Measurements from ENCODE around the gene RAB4A. TPM values are rescaled to one million over a fixed set of nuclear protein-coding genes. Genes with fewer than 3 reads are reported as not detected.

The RAB4A gene
- total and polyA plus RNA-seq, 10 of the 15 experiments (the other 5 are each of a cell fraction or from before 2014, with no cell fraction given) = 4.0 to 35.8 (median 17.7) TPM

- POLR2A ChIA-PET = no interaction called here
- Histone ChIP-seq H3K27ac (ENCODE audit: control insufficient read depth, insufficient read depth) (no peak overlapping the region), H3K4me1 (ENCODE audit: control insufficient read depth, insufficient read depth, low read length) (0 out of 2 replicates have a peak, but pooled peaks cover under 1% of the 10 kb centered on the region), H3K4me2 (ENCODE audit: control insufficient read depth, insufficient read depth) (no peak overlapping the region), H3K9me3 (replicated peaks; ENCODE audit: control insufficient read depth, insufficient read depth, low read length) (no peaks in the 10 kb centered on the region), H3K27me3 (replicated peaks in 1 of 2; ENCODE audit: control insufficient read depth in 2 of 2, insufficient read depth in 2 of 2, low read length in 1 of 2) (no peaks in the 10 kb centered on the region), H3K36me3 (ENCODE audit: control insufficient read depth in 2 of 2, insufficient read depth in 2 of 2, low read length in 1 of 2) (no peaks in the 10 kb centered on the region), H4K20me1 (ENCODE audit: control insufficient read depth, insufficient read depth) (no peaks in the 10 kb centered on the region), H3K9ac (ENCODE audit: control insufficient read depth, insufficient read depth, low read length) (no peak overlapping the region), H3K79me2 (ENCODE audit: control insufficient read depth, insufficient read depth, low read length) (no peaks in the 10 kb centered on the region), H3K4me3 (no peak overlapping the region), H2AFZ (ENCODE audit: control insufficient read depth, low read depth, low read length) (no peak overlapping the region; the same call in 1 of the 2 replicates)
- 19% methylated on average over 4 of the region's 4 CpGs for WGBS (ENCODE audit: insufficient coverage, insufficient replicate concordance, low lambda C conversion rate, missing lambda C conversion rate)
- SMC1A ChIA-PET (ENCODE audit: uncharacterized antibody, unreplicated experiment) = interaction anchor here (0.9 to 8.2 kb wide), 8 partner anchors 57 to 257 kb away, joined by 3 to 121 read pairs (median 4); no protein-coding TSS in a partner anchor
- BruUV-seq (replicated peaks) = no TSS peak
- no peak for DNase-seq (ENCODE audit: low read depth, low spot score)
- intact Hi-C loops (cut with micrococcal nuclease; ENCODE audit: unreplicated experiment) (loop anchor here (1.0 to 10.0 kb wide), 3 partner anchors 224 to 1057 kb away; no protein-coding TSS in a partner anchor), in situ Hi-C loops (cut with MboI) (loop anchor here (5.0 kb wide), 2 partner anchors 224 to 1049 kb away; no protein-coding TSS in a partner anchor)
- ATAC-seq = peak; percentile 85
- peak; percentile 91 for FAIRE-seq
- CTCF ChIA-PET = interaction anchor here (0.6 to 10.1 kb wide), 26 partner anchors 11 to 1054 kb away, joined by 3 to 214 read pairs (median 4); partner anchors contain the start of genes NUP133, TAF5L and URB2
- RAD21 ChIA-PET (ENCODE audit: unreplicated experiment) = interaction anchor here (0.7 to 4.0 kb wide), 5 partner anchors 183 to 257 kb away, joined by 3 to 77 read pairs (median 8); partner anchors contain the start of gene NUP133
- TF ChIP-seq MEF2A (IDR thresholded peaks at IDR 0.05; ENCODE audit: insufficient read depth, low read depth, low read length) (no peak), RAD21 (IDR thresholded peaks at IDR 0.05; ENCODE audit: insufficient read depth, low read depth, low read length) (peak; percentile 93), USF2 (IDR thresholded peaks at IDR 0.05; ENCODE audit: borderline replicate concordance, low read depth, low read length) (no peak), IRF5 (IDR thresholded peaks at IDR 0.05; ENCODE audit: borderline replicate concordance) (no peak), POLR2A (IDR thresholded peaks at IDR 0.05; ENCODE audit: low read depth, low read length) (no peak), SIN3A (IDR thresholded peaks at IDR 0.05; ENCODE audit: low read depth, low read length) (no peak), TCF3 (IDR thresholded peaks at IDR 0.05; ENCODE audit: borderline replicate concordance, insufficient read depth, low read depth, low read length) (no peak), SMC3 (IDR thresholded peaks at IDR 0.05; ENCODE audit: borderline replicate concordance, low read length) (peak; percentile 88), CUX1 (IDR thresholded peaks at IDR 0.05; ENCODE audit: insufficient replicate concordance, low read depth, low read length) (no peak), YBX1 (IDR thresholded peaks at IDR 0.05) (no peak), KDM1A (IDR thresholded peaks at IDR 0.05; ENCODE audit: borderline replicate concordance) (no peak), NFIC (IDR thresholded peaks at IDR 0.05; ENCODE audit: low read depth, low read length) (no peak)
- TF ChIP-seq, protein P1, sequence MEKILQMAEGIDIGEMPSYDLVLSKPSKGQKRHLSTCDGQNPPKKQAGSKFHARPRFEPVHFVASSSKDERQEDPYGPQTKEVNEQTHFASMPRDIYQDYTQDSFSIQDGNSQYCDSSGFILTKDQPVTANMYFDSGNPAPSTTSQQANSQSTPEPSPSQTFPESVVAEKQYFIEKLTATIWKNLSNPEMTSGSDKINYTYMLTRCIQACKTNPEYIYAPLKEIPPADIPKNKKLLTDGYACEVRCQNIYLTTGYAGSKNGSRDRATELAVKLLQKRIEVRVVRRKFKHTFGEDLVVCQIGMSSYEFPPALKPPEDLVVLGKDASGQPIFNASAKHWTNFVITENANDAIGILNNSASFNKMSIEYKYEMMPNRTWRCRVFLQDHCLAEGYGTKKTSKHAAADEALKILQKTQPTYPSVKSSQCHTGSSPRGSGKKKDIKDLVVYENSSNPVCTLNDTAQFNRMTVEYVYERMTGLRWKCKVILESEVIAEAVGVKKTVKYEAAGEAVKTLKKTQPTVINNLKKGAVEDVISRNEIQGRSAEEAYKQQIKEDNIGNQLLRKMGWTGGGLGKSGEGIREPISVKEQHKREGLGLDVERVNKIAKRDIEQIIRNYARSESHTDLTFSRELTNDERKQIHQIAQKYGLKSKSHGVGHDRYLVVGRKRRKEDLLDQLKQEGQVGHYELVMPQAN (conservative IDR thresholded peaks at IDR 0.05) = no peak
Measured at GRCh38 chr1:229258031-229258756, 12.7 kb upstream of the RAB4A start.
